Activated CD8-positive, alpha-beta memory T cell treated with anti-CD3 and anti-CD28 coated beads for 48 hours (primary cell): ENCODE data around the gene STOX2.

ENCODE experiments used
- DNase-seq, 3 experiments: peaks; one replicate each; pipeline ENCODE4 v3.0.0-alpha.2; 2020; ENCODE audit warnings: low read depth in 2 of 3, low spot score in 2 of 3

The STOX2 gene, protein sequence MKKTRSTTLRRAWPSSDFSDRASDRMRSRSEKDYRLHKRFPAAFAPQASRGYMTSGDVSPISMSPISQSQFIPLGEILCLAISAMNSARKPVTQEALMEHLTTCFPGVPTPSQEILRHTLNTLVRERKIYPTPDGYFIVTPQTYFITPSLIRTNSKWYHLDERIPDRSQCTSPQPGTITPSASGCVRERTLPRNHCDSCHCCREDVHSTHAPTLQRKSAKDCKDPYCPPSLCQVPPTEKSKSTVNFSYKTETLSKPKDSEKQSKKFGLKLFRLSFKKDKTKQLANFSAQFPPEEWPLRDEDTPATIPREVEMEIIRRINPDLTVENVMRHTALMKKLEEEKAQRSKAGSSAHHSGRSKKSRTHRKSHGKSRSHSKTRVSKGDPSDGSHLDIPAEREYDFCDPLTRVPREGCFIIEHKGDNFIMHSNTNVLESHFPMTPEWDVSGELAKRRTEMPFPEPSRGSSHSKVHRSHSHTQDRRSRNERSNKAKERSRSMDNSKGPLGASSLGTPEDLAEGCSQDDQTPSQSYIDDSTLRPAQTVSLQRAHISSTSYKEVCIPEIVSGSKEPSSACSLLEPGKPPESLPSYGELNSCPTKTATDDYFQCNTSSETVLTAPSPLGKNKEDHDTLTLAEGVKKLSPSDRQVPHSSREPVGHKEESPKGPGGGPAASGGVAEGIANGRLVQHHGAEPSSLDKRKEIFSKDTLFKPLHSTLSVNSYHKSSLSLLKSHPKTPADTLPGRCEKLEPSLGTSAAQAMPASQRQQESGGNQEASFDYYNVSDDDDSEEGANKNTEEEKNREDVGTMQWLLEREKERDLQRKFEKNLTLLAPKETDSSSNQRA (N-terminal part only)

GRCh38 chr4:183905081-183905592 lies at the start of gene STOX2:
STOX2 (plus strand) TSS chr4:183905307; CDS start chr4:183906791, 1,484 bp downstream.
- no peak for DNase-seq

DNA sequence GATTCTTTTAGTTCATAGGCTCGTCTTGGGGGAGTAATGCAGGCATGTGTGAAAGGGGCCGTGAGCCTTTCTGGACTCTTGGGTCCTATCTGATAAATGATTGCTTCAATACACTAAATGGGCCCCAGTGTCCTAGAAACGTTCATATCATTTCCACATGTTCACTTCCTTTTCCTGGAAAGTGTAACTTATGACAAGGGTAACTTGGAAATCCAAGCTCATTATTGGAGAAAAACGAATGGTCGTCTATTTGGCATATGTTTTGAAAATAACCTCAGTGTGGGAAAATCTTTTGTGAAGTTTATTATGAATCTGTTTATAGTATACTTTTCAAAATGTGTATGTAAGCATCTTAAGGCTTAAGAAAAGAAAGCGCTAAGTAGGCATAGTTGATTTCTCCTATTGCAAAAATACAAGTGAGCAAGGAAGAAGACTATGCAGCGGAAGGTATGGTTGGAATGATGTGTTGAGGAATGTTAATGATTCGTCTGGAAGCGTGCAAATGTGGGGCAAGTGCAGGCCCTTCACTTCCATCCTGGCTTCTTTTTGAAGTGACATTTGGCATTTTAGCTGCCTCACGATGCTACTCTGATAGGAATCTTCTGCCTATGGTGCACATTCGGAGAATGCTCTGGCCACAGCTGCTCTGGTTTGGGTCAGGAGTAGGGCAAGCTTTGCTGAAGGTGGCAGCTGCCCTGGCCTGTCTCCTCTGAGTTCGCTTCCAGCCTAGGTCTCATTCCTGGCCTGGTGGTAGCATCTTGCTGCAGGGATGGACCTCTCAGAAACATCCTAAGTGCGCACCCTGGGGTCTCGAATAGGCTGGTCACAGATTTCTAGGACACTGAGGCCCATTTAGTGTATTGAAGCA lies 49.5 kb upstream of the STOX2 start:
- no peak for DNase-seq

GRCh38 chr4:183857040-183857439 lies 48.1 kb upstream of the STOX2 start:
- no peak for DNase-seq

DNA sequence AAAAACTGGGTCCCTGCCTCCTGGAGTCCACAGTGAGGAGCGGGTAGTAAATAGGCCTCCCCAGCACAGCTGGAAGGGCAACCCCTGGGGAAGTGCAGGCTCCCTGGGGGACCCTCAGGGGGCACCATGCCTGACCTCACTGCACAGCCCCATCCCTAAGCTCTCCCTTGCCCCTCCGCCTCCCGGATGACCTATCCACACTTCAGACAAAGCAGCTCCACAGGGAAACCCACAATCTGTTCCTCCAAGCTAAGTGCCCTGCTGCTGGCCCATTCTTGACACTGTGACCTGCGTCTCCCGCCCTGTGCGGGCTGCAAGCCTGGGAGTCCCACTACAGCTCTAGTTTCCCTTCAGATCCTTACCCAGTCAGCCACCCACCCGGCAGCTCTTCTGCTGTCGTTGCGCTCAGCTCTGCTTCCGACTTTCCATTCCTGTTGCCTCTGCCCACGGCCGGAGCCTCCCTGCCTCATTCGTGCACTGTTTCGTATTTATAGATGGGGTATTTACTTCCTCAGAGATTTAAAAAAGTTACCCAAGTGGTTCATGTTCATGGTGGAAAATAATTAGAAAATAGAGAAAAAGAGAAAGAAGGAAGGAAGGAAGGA lies 47.0 kb upstream of the STOX2 start:
- DNase-seq: no peak

DNA sequence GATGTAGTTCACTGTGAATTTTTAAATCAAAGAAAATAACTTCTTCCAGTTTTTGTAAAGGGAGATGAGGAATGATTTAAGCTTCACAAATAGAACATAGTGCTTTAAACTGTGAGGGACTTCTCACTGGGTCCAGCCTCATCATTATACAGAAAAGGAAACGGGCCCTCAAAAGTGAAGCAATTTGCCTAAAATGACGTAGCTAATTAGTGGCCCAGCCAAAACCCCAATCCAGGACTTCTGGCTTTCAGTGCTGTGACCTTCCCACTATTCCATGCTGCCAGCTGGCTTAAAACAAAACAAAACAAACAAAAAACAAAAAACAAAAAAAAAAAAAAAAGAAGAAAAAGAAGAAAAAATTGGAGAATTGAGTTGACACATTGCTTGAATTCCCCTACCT lies 45.0 kb upstream of the STOX2 start:
- no peak for DNase-seq

GRCh38 chr4:183860731-183861130 lies 44.4 kb upstream of the STOX2 start:
- DNase-seq: no peak

GRCh38 chr4:183861426-183861825 lies 43.7 kb upstream of the STOX2 start:
- DNase-seq: no peak

GRCh38 chr4:183863155-183863825 lies 41.8 kb upstream of the STOX2 start:
- DNase-seq: no peak

DNA sequence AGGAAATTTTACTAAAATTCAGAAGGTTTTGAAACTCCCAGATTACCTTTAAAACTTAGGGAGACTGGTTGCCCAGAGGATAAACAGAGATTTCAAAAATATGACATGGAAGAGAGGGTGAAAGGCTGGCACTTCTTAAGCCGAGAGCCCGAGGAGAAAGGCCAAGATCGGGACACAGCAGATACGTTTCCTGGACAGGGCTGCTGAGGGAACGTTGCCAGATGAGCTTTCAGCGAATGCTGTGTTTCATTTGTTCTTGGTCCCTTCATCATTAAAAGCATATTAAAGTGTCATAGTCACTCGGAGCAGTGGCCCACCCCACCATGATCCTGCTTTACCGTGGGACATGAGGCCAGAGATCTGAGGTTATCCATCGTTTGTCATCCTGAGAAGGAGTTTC lies 37.9 kb upstream of the STOX2 start:
- DNase-seq: no peak

DNA sequence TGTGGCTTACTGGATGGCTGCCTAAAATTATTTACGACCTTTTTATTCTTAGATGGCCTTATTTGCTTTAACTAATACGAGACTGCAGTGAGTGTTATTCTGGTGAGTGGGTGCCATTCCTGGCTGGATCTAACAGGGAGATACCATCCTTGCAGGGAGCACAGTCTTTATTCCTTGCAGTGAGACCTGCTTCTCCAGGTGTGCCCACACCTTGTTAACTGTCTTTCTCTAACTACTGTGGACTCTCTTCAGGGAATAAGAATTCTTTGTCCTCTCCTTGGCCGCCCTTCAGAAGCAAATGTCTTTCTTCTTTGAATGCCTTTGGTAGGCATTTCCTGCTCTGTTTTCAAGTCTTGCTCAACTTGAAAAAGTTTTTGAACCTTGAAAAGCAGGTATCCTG lies 34.1 kb upstream of the STOX2 start:
- no peak for DNase-seq

DNA sequence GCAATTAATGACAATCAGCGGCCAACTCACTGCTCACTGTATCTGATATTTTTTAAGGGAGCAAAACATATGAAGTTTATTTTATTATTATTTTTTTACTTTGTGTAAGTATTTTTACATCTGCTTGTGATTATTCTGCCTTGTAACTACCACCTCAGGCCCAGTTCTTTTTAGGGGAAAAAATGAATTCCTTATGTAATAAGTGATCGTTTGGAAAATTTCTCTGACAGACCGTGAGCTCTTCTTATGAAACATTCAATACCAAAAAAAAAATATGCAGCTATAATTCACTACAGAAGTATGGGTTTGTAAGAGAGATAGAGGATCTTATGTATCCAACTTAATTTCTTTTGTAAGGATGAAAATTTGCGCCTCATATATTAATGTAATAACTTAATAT lies 33.5 kb upstream of the STOX2 start:
- DNase-seq: no peak

DNA sequence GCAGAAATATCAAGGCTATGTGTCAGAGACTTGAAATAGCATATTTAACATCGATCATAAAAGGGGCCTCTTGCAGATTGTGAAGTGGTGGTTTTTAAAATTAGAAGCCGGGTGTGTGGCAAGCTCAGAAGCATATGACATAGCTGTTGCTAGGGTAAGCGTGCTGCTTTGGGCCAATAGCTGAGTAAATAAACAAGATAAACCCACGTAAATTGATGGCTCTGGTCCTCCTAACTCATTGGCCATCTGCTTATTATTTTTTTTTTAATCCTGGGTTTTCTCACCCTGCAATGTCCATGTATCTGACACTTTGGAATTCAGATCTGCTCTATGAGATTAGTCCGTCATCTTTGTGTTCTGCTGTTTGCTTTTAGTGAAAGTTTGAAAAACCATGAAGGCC lies 32.6 kb upstream of the STOX2 start:
- no peak for DNase-seq

- DNase-seq: no peak
These were observed 31.5 kb upstream of the STOX2 start for GRCh38 chr4:183873409-183874185.

GRCh38 chr4:183875251-183875825 lies 29.8 kb upstream of the STOX2 start:
- no peak for DNase-seq

GRCh38 chr4:183876268-183876934 lies 28.7 kb upstream of the STOX2 start:
- no peak for DNase-seq

GRCh38 chr4:183878251-183878970 lies 26.7 kb upstream of the STOX2 start:
- no peak for DNase-seq

DNA sequence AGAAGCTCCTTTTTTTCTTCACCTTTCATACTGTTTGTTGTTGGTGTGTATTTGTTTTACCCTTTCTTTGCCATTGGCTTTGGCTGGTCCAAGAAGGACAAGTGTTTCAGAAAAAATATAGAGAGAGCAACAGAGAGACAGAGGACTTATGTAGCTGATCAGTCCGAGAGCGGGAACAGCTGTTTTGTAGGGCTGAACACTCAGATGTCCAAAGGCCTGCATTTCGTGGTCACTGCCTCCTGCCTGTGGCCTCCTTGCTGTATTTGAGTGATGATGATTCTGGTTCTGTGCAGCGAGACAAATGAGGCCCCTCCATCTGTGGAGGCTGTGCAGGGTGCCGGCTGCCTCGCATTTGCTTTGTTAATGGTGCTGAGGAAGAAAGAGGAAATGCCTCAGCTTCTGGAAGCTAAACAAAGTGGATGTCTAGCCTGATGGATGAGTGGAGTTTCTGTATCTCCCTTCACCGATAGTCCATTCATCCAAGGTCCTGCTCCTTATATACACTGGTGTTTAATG lies 19.8 kb upstream of the STOX2 start:
- DNase-seq: no peak

GRCh38 chr4:183887351-183887750 lies 17.8 kb upstream of the STOX2 start:
- DNase-seq: no peak
